ENCODE measurements around the gene FIZ1. TPM values are rescaled to one million over a fixed set of nuclear protein-coding genes. Genes with fewer than 3 reads are reported as not detected.
"Not testable (repeated sequence)": the region's sequence is repeated elsewhere in the genome, so short reads cannot be mapped to it uniquely, and the experiment has no call there.

The FIZ1 gene
- total RNA-seq, 4 donors from 2014 or later, result 8.3 to 17.3 (median 11.4) TPM

DNA sequence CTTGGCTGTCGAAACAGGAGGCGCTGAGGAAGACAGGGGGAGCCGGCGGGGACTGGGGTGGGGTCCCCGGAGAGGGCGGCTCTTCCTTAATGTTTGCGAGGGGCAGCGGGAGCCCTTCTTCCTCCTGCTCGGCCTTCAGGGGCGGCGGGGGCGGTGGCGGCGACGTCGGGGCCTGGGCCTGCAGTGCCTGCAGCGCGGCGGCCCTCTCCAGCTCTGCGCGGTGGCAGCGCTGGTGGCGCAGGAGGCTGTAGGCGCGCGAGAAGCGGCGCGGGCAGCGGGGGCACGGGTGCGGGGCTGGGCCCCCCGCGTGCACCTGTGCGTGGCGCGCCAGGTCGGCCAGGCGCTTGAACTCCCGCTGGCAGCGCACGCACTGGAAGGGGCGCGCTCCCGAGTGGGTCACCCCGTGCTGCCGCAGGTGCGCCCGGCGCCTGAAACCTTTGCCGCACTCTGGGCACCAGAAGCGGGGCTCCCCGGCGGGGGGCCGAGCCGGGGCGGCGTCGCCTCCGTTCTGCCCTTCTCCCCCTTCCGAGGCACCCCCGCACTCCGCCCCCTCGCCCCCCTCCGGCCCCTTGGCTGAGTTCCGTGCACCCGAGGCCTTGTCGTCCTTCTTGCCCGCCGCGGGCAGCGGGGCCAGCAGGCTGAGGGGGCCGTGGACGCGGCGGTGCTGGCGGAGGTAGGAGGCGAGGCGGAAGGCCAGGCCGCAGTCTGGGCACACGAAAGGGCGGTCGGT lies 21.1 kb downstream of the FIZ1 start:
- WGBS, result 92% methylated on average over 46 of the region's 83 CpGs
- no peaks in the 10 kb centered on the region for H3K9me3 ChIP-seq

GRCh38 chr19:55576746-55577145 lies 22.6 kb downstream of the FIZ1 start:
- TF ChIP-seq POLR2AphosphoS5 (IDR thresholded peaks at IDR 0.05) (no peak), EP300 (IDR thresholded peaks at IDR 0.05) (no peak), POLR2A (IDR thresholded peaks at IDR 0.05; ENCODE audit: low read depth) (no peak)
- TF ChIP-seq, protein P1, sequence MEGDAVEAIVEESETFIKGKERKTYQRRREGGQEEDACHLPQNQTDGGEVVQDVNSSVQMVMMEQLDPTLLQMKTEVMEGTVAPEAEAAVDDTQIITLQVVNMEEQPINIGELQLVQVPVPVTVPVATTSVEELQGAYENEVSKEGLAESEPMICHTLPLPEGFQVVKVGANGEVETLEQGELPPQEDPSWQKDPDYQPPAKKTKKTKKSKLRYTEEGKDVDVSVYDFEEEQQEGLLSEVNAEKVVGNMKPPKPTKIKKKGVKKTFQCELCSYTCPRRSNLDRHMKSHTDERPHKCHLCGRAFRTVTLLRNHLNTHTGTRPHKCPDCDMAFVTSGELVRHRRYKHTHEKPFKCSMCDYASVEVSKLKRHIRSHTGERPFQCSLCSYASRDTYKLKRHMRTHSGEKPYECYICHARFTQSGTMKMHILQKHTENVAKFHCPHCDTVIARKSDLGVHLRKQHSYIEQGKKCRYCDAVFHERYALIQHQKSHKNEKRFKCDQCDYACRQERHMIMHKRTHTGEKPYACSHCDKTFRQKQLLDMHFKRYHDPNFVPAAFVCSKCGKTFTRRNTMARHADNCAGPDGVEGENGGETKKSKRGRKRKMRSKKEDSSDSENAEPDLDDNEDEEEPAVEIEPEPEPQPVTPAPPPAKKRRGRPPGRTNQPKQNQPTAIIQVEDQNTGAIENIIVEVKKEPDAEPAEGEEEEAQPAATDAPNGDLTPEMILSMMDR (IDR thresholded peaks at IDR 0.05), result no peak
- H3K36me3 ChIP-seq, result peaks cover 19 to 27% (median 25%) of the 10 kb centered on the region in 4 donors
- DNase-seq (ENCODE audit: extremely low spot score), result no peak
- WGBS, result 87% methylated on average over 5 of the region's 5 CpGs
- no peak overlapping the region for H3K27ac ChIP-seq (replicated peaks in 1 of 4)
- H3K9me3 ChIP-seq, result no peaks in the 10 kb centered on the region
- peaks cover 9 to 24% (median 19%) of the 10 kb centered on the region in 4 donors for H3K4me1 ChIP-seq
- intact Hi-C loops (cut with DNase I), result no loop called here
- no peak overlapping the region for H3K4me3 ChIP-seq
- H3K27me3 ChIP-seq, result no peaks in the 10 kb centered on the region

More for the DNA sequence above, 21.1 kb downstream of the FIZ1 start:
- intact Hi-C loops (cut with DNase I), result no loop called here
- H3K27me3 ChIP-seq, result no peaks in the 10 kb centered on the region
- no peak for DNase-seq (ENCODE audit: extremely low spot score)
- TF ChIP-seq EP300 (IDR thresholded peaks at IDR 0.05), result no peak
- TF ChIP-seq POLR2AphosphoS5 (IDR thresholded peaks at IDR 0.05), result no peak
- TF ChIP-seq POLR2A (IDR thresholded peaks at IDR 0.05; ENCODE audit: low read depth), result no peak
- TF ChIP-seq, protein P1 (IDR thresholded peaks at IDR 0.05), result no peak
- peaks cover 19 to 27% (median 25%) of the 10 kb centered on the region in 4 donors for H3K36me3 ChIP-seq
- H3K4me3 ChIP-seq, result no peak overlapping the region
- H3K27ac ChIP-seq (replicated peaks in 1 of 4), result no peak overlapping the region
- peaks cover 12 to 32% (median 26%) of the 10 kb centered on the region in 4 donors for H3K4me1 ChIP-seq

DNA sequence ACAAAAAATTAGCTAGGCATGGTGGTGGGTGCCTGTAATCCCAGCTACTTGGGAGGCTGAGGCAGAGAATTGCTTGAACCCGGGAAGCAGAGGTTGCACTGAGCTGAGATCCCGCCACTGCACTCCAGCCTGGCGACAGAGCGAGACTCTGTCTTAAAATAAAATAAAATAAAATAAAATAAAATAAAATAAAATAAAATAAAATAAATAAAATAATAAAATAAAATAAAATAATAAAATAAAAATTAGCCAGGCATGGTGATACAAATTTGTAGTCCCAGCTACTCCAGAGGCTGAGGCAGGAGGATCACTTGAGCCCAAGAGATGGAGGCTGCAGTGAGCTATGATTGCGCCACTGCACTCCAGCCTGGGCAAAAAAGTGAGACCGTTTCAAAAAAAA lies 25.4 kb downstream of the FIZ1 start:
- not testable (repeated sequence) for DNase-seq (ENCODE audit: extremely low spot score)
- 92% methylated on average over 6 of the region's 6 CpGs for WGBS

GRCh38 chr19:55569477-55569876 lies 29.8 kb downstream of the FIZ1 start:
- 90% methylated on average over 5 of the region's 5 CpGs for WGBS
- H3K9me3 ChIP-seq; H3K4me3 ChIP-seq; intact Hi-C loops (cut with DNase I); H3K27ac ChIP-seq (replicated peaks in 1 of 4); H3K36me3 ChIP-seq; DNase-seq (ENCODE audit: extremely low spot score); H3K4me1 ChIP-seq: not testable (repeated sequence)
- H3K27me3 ChIP-seq, result peaks cover 0 to 26% (median 0%) of the 10 kb centered on the region in 4 donors

More for the DNA sequence above, 25.4 kb downstream of the FIZ1 start:
- intact Hi-C loops (cut with DNase I); H3K4me1 ChIP-seq; H3K27ac ChIP-seq (replicated peaks in 1 of 4); H3K4me3 ChIP-seq; H3K9me3 ChIP-seq; H3K27me3 ChIP-seq: not testable (repeated sequence)
- peaks cover 17 to 24% (median 22%) of the 10 kb centered on the region in 4 donors for H3K36me3 ChIP-seq

DNA sequence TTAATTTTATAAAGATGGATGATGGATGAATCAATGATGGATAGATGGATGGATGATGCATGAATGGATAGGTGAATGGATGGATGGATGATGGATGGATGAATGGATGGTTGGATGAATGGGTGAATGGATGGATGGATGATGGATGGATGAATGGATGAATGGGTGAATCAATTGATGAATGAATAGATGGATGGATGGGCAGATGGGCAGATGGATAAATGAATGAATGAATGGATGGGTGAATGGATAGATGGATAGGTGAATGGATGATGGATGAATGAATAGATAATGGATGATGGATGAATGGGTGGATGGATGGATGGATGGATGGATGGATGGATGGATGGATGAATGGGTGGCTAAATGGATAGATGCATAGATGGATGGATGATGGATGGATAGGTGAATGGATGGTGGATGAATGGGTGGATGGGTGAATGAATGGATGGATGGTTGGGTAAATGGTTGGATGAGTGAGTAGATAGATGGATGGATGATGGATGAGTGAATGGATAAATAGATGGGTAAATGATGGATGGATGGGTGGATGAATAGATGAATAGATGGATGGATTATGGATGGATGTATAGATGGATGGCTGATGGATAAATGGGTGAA lies 31.5 kb downstream of the FIZ1 start:
- TF ChIP-seq POLR2AphosphoS5 (IDR thresholded peaks at IDR 0.05) (no peak), EP300 (IDR thresholded peaks at IDR 0.05) (no peak), POLR2A (IDR thresholded peaks at IDR 0.05; ENCODE audit: low read depth) (no peak)
- TF ChIP-seq, protein P1 (IDR thresholded peaks at IDR 0.05), result no peak
- H3K4me3 ChIP-seq, result no peak overlapping the region
- H3K27me3 ChIP-seq, result peaks cover 0 to 36% (median 0%) of the 10 kb centered on the region in 4 donors
- no peak for DNase-seq (ENCODE audit: extremely low spot score)
- no peak overlapping the region for H3K27ac ChIP-seq (replicated peaks in 1 of 4)
- H3K4me1 ChIP-seq, result peaks cover 0 to 6% (median 4%) of the 10 kb centered on the region in 4 donors
- H3K9me3 ChIP-seq, result no peaks in the 10 kb centered on the region
- intact Hi-C loops (cut with DNase I), result no loop called here
- no peaks in the 10 kb centered on the region for H3K36me3 ChIP-seq

Data from esophagus muscularis mucosa (tissue), 4 donors.